Cardiac muscle cell (in vitro differentiated cells and primary cell): ENCODE measurements around the gene REV3L. TPM values are rescaled to one million over a fixed set of nuclear protein-coding genes. Genes with fewer than 3 reads are reported as not detected.
A peak's percentile ranks its signal among the peaks of the same experiment; 100 is the strongest.

Experiments used
- DNase-seq, 2 donors: peaks; one replicate each; pipeline versions ENCODE4 v3.0.0 to v3.0.0-alpha.2; 2010 to 2017; ENCODE audit warnings: low read depth in 1 of 2, low spot score in 1 of 2
- H3K27ac ChIP-seq: fragments of 200-600 bp; sonication (generic); 2 replicates; pipeline ENCODE4 v1.5.1; 2016
- H3K27me3 ChIP-seq: fragments of 200-600 bp; sonication (generic); 2 replicates; pipeline ENCODE4 v1.6.0; 2016; ENCODE audit warnings: control low read depth
- H3K36me3 ChIP-seq: fragments of 200-600 bp; sonication (generic); 2 replicates; pipeline ENCODE4 v1.5.1; 2016; ENCODE audit warnings: control low read depth
- H3K4me1 ChIP-seq: fragments of 200-600 bp; sonication (generic); 2 replicates; pipeline ENCODE4 v1.8.1; 2017; ENCODE audit warnings: low read depth, mild to moderate bottlenecking, mixed run types
- H3K4me3 ChIP-seq: fragments of 200-600 bp; sonication (generic); 2 replicates; pipeline ENCODE4 v1.5.1; 2016; ENCODE audit warnings: mild to moderate bottlenecking
- H3K9me3 ChIP-seq: fragments of 200-600 bp; sonication (generic); 2 replicates; pipeline ENCODE4 v1.5.1; 2017; ENCODE audit warnings: low read depth, mild to moderate bottlenecking, control low read depth
- polyA plus RNA-seq: library from polyadenylated mRNA; unstranded; fragments of >200 nt; fragmentation: Nextera tagmentation; extraction: Ambion mirVana; gene quantifications from 2 replicates; pipeline ENCODE4 v1.2.1, GENCODE V29; 2016
- total RNA-seq: library from RNA; depleted of rRNA; stranded (reverse); fragments of >200 nt; gene quantifications from 2 replicates; pipeline ENCODE4 v1.2.3, GENCODE V29; 2016
- TF ChIP-seq, protein P1 (sequence below): IDR thresholded peaks from 2 replicates; pipeline ENCODE4 v1.5.1; 2012; ENCODE audit warnings: low read depth, mild to moderate bottlenecking, low read length

Gene REV3L
- total and polyA plus RNA-seq, 2 experiments from 2014 or later, result 18.1 to 23.3 TPM

DNA sequence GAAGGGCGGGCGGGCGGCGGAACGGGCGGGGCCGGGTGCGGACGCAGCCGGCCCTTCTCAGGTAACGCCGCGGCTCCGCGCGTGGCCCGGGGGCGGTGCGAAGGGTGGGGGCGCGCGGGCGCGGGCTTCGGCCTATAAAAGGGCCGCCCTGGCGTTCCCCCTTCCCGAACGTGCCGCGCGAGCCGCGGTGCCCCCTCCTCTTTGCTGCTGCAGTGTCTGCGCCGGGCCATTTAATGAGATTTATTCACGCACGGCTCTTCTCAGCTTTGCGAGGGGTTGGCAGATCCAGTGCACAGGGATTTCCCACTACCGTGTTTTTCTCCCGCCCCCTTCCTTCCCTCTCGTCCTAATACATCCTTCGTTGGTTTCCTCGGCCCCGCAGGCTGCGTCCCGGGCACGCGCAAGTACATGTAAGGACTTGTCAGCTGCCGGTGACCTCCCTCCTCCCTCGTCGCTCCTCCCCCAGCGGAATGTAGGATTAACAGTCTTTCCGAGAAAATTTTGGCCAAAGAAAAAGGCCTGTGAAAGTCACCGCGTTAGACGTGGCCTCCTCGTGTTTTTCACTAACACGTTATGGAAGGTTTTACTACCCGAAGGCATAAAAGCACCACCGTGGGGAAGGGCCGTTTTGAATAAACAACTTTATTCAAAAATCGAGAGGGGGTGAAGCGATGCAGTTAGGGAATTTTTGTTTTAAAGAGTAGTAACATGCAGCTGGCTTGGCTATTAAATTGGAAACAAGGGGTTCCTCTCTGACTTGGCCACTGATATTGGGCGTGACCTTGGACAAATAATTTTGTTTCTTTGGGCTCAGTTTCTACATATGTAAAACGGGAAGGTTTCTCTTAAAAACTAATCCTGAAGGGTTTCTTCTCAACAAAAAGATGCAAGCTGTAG lies 966 bp upstream of the REV3L start:
- TF ChIP-seq, protein P1, sequence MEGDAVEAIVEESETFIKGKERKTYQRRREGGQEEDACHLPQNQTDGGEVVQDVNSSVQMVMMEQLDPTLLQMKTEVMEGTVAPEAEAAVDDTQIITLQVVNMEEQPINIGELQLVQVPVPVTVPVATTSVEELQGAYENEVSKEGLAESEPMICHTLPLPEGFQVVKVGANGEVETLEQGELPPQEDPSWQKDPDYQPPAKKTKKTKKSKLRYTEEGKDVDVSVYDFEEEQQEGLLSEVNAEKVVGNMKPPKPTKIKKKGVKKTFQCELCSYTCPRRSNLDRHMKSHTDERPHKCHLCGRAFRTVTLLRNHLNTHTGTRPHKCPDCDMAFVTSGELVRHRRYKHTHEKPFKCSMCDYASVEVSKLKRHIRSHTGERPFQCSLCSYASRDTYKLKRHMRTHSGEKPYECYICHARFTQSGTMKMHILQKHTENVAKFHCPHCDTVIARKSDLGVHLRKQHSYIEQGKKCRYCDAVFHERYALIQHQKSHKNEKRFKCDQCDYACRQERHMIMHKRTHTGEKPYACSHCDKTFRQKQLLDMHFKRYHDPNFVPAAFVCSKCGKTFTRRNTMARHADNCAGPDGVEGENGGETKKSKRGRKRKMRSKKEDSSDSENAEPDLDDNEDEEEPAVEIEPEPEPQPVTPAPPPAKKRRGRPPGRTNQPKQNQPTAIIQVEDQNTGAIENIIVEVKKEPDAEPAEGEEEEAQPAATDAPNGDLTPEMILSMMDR, result no peak
- H3K4me1 ChIP-seq, result peaks cover 25% of the 10 kb centered on the region
- H3K27ac ChIP-seq, result peak overlapping the region; percentile 98
- no peaks in the 10 kb centered on the region for H3K27me3 ChIP-seq
- H3K9me3 ChIP-seq, result no peaks in the 10 kb centered on the region
- peak; percentile 91 to 98 for DNase-seq
- peak overlapping the region; percentile 49 for H3K4me3 ChIP-seq
- no peaks in the 10 kb centered on the region for H3K36me3 ChIP-seq

DNA sequence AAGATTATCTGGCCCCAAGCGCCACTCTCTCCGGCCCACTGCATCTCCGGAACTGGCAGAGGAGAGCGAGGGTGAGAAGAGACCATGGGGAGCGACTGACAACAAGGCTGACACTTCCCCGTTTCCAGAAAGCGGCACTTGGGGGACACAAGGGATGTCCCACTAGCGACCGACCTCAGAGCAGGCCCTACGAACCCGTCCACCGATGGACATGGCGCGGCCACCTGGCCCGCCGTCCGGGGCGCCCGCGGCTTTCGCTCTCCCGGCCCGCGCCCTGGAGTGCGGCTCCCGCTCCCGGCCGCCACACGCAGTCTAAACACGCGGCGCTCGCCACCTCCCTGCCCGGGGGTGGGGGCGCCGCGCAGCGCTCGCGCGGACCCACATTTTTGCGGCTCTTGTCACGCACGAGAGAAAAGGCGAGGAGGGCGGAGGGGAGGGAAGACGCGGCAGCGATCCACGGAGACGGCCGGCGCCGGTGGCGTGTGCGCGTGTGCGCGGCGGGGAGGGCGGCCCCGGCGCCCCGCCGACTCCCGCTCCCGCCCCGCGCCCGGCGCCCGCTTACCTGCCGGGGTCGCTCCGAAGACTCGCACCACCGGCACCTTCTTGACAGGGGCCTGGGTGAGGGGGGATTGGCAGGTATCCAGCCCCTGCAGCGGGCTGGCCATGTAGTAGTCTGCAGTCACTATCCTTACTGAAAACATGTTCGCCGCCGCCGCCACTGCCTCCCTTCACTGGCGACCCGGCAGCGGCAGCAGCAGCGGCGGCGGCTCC lies 645 bp downstream of the REV3L start:
- Histone ChIP-seq H3K4me3 (peak overlapping the region; percentile 49), H3K27ac (peak overlapping the region; percentile 98), H3K36me3 (no peaks in the 10 kb centered on the region), H3K4me1 (peaks cover 33% of the 10 kb centered on the region), H3K9me3 (no peaks in the 10 kb centered on the region), H3K27me3 (no peaks in the 10 kb centered on the region)
- peak; percentile 45 to 69 for DNase-seq
- TF ChIP-seq, protein P1, result no peak

DNA sequence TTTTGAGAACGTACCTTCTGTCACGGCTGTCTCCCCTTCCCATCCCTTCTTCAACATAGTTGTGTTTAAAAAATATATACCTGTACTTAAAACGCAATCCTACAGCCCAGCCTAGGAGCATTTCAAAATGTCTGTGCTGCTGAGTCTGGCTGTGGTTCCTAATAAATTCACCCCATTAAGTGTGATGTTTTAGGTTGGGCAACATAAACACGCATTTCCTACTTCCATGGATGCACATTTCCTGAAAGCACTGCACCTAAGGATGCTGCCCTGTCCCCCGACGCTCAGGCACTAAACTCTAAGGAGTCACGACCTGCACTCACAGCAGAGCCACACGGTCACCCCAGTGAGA lies 1.2 kb downstream of the REV3L start:
- Histone ChIP-seq H3K4me1 (peaks cover 33% of the 10 kb centered on the region), H3K27me3 (no peaks in the 10 kb centered on the region), H3K9me3 (no peaks in the 10 kb centered on the region), H3K4me3 (peak overlapping the region; percentile 49), H3K36me3 (no peaks in the 10 kb centered on the region), H3K27ac (peak overlapping the region; percentile 98)
- peak in 1 of 2 donors; percentile 28 for DNase-seq
- TF ChIP-seq, protein P1, result no peak

DNA sequence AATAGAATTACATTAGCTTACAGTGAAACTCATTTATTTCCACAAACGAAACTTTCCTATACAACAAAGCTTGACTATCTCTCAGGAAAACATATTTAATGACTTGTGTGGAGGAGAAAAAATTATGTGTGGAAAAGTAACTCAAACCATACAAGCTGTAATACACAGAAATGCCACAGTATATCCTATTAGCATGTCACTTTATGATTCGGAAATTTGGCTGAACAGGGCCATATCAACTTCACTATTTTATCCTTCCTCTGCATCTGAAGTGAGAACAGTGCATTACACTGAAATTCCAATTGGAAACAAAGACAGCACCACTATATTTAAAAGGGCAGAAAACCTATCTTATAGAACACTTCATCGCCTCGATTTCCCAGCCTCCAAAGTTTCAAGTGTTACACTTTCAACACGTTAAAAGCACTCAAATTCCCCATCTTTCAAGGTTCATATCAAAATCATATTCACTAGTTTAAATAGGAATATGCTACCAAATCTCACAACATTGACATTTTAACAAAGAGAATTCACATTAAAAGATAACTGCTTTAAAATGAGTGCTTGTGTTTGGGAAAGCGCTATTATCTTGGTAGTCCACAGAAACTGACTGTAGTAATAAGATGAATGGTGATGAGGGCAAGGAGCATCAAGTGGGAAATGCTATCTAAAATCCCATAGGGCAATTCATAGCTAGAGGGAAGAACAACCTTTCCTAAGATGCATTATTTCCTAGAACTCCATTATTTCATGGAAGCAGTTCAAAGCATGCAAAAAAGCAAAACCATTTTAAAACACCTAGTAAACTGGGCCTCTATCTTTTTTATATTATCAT lies 1.8 kb downstream of the REV3L start:
- H3K36me3 ChIP-seq, result no peaks in the 10 kb centered on the region
- peaks cover 33% of the 10 kb centered on the region for H3K4me1 ChIP-seq
- H3K4me3 ChIP-seq, result peak overlapping the region; percentile 49
- no peaks in the 10 kb centered on the region for H3K27me3 ChIP-seq
- H3K27ac ChIP-seq, result peak overlapping the region; percentile 98
- no peak for DNase-seq
- TF ChIP-seq, protein P1, result no peak
- H3K9me3 ChIP-seq, result no peaks in the 10 kb centered on the region

DNA sequence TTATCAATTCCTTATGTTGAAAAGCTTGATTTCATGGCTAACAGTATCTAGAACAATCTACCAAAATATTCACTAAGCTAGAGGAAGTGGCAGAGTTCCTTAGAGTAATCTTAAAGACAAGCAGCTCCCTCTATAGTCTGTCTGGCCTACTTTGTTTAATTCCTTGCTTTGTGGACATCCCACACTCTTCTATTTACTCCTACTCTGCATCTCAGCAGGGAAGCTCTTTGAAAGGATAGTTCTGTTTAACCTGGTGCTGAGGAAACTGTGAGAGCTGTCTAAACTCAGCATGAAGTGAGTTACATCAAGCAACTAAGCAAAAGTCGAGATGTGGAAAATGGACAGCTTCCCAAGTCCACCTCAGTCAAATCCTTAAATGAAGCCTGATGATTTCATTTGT lies 4.3 kb downstream of the REV3L start:
- Histone ChIP-seq H3K4me1 (peaks cover 22% of the 10 kb centered on the region), H3K27ac (no peak overlapping the region), H3K27me3 (no peaks in the 10 kb centered on the region), H3K36me3 (no peaks in the 10 kb centered on the region), H3K9me3 (no peaks in the 10 kb centered on the region), H3K4me3 (no peak overlapping the region)
- peak in 1 of 2 donors; percentile 67 for DNase-seq
- TF ChIP-seq, protein P1, result peak; percentile 55
